Body of pancreas (tissue), 4 donors: ENCODE data around the gene AVPR1B.
"Not testable (repeated sequence)": the region's sequence is repeated elsewhere in the genome, so short reads cannot be mapped to it uniquely, and the experiment has no call there.

Experiments
- POLR2A ChIP-seq, 3 donors: fragments of 450-650 bp; IDR thresholded peaks; one replicate each; pipeline ENCODE4 v1.6.1; 2016; ENCODE audit warnings: antibody characterized with exemption in 3 of 3, mild to moderate bottlenecking in 2 of 3
- TF ChIP-seq, protein P1 (sequence below), 7 experiments: fragments of 450-650 bp in 4 of 7; fragments of 200-600 bp in 3 of 7; sonication (generic) in 3 of 7; IDR thresholded peaks; one replicate each; pipeline ENCODE4 v1.5.1; 2016 to 2019; ENCODE audit warnings: antibody characterized with exemption in 7 of 7

DNA sequence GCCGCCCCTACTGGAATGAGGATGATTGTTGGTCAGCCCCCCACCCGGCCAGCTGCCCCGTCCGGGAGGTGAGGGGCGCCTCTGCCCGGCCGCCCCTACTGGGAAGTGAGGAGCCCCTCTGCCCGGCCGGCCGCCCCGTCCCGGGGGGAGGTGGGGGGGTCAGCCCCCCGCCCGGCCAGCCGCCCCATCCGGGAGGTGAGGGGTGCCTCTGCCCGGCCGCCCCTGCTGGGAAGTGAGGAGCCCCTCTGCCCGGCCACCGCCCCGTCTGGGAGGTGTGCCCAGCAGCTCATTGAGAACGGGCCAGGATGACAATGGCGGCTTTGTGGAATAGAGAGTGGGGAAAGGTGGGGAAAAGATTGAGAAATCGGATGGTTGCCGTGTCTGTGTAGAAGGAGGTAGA, 52.7 kb downstream of the AVPR1B start:
- TF ChIP-seq POLR2A (IDR thresholded peaks at IDR 0.05): not testable (repeated sequence)
- TF ChIP-seq, protein P1, sequence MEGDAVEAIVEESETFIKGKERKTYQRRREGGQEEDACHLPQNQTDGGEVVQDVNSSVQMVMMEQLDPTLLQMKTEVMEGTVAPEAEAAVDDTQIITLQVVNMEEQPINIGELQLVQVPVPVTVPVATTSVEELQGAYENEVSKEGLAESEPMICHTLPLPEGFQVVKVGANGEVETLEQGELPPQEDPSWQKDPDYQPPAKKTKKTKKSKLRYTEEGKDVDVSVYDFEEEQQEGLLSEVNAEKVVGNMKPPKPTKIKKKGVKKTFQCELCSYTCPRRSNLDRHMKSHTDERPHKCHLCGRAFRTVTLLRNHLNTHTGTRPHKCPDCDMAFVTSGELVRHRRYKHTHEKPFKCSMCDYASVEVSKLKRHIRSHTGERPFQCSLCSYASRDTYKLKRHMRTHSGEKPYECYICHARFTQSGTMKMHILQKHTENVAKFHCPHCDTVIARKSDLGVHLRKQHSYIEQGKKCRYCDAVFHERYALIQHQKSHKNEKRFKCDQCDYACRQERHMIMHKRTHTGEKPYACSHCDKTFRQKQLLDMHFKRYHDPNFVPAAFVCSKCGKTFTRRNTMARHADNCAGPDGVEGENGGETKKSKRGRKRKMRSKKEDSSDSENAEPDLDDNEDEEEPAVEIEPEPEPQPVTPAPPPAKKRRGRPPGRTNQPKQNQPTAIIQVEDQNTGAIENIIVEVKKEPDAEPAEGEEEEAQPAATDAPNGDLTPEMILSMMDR (IDR thresholded peaks at IDR 0.05): not testable (repeated sequence)
